NCI-H345 treated with DMSO at 0.1 percent for 48 hours (cell line): Measurements from ENCODE around the gene RIPK4.
"Not testable (repeated sequence)": the region's sequence is repeated elsewhere in the genome, so short reads cannot be mapped to it uniquely, and the experiment has no call there.

Experiments used
- DNase-seq: peaks from one replicate; lab custom pipeline; 2025; ENCODE audit not compliant: unreplicated experiment; lab: John Stamatoyannopoulos, UW

The RIPK4 gene

GRCh38 chr21:41717573-41718330 is 49.1 kb downstream of the RIPK4 start:
- no peak for DNase-seq

- DNase-seq, result no peak
These were observed 50.1 kb downstream of the RIPK4 start for GRCh38 chr21:41716751-41717150.

DNA sequence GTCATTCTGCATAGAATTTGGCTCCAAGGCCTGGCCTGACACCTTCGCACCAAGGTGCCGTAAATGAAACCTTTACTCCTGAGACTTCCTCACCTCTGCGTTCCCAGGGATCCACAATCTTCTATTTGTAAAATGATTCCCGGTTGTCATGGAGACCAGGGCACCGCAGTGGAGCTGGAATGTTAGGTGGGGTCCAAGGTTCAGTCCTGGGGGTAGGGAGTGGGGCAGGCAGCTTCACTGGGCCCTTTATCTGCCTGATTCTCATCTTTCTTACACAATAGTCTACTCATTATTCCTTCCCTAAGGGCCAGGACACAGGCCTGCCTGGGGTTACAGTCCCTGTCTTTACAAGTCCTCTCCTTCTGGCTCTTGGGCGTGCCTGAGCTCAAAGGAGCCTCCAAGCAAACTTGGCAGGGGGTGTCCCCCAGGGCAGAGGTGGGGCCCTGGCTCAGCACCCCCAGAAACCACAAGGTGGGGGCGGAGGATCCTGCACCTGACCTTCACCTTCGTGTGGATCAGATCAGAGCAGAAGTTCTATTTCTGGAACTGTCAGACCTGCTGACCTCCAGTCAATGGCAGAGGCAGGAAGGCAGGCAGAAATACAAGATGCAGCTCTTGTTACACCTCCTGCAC is 51.1 kb downstream of the RIPK4 start:
- no peak for DNase-seq

GRCh38 chr21:41714299-41714865 is 52.5 kb downstream of the RIPK4 start:
- DNase-seq, result not testable (repeated sequence)

GRCh38 chr21:41713495-41714281 is 53.2 kb downstream of the RIPK4 start:
- DNase-seq, result no peak

- no peak for DNase-seq
These were observed 54.1 kb downstream of the RIPK4 start for GRCh38 chr21:41712730-41713129.

GRCh38 chr21:41712201-41712600 is 54.7 kb downstream of the RIPK4 start:
- DNase-seq, result no peak

- DNase-seq, result no peak
These were observed 55.3 kb downstream of the RIPK4 start for GRCh38 chr21:41711416-41712007.

DNA sequence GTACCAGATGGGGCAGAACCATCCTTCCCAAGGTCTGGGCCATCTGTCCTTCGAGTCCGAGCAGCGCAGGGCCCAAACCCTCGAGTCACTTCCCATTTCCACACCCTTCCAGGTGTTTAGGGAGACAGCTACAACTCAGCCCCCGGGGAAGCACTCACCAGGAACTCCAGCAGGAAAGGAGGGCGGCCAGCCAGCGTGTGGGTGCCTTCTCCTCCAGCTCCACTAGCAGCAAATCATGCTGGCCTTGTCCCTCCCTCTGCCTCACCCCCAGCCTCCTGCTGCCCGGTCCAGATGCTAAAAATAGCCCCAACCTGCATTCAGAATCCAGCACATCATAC is 56.1 kb downstream of the RIPK4 start:
- DNase-seq, result no peak

DNA sequence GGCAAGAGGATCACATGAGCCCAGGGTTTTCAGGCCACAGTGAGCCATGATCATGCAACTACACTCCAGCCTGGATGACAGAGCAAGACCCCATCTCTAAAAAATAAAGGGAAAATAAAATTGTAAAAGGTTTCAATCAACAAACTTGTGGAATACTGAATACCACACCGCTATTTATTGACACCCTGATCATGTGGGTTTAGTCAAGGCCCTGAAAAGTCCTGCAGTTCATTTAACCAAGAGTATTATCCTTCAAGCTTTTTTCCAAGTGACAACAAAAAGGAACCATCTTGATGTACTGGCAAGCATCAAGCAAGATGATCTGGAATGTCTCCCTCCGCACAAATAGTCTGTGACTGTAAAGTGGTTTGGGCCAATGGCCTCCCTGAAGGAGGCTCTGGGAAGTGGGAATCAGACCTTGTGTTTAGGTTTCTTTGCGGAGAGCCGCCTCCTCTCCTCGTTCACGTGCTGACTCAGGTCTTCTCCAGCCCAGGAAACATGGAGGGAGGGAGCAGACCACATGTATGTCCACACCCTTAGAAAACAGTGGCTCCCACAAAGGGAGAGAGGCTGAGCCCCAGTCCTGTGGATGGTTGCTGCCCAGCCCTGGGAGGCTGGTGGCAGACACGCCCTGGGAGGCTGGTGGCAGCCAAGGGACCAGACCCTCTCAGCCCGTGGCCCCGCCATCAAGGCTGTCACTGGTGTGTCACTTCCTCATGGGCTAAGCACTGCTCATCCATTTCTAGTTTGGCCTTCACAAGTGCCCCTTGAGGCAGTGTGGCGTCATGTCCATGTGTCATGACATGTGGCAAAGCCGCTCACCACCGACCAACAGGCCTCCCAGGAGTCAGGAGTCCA is 56.7 kb downstream of the RIPK4 start:
- no peak for DNase-seq

GRCh38 chr21:41709166-41709565 is 57.7 kb downstream of the RIPK4 start:
- no peak for DNase-seq

GRCh38 chr21:41707960-41708330 is 58.9 kb downstream of the RIPK4 start:
- DNase-seq, result no peak

- no peak for DNase-seq
These were observed 59.5 kb downstream of the RIPK4 start for GRCh38 chr21:41707231-41707959.

DNA sequence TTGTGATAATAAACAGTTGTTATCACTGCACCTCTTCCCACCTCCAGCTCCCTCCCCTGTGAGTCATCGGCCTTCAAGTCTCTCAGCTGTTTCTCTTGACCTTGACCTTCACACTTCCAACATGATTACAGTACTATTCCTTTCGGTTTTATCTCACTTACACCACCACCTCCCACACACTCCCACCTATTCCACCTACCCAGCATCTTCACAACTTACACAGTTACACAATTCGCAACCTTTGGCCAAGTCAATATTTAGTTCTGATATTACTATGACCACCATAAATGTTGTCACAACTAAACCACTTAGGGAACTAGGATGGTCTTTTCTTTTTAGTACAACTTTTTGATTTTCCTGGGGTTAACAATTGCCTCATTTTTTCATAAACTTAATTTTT is 60.2 kb downstream of the RIPK4 start:
- no peak for DNase-seq

DNA sequence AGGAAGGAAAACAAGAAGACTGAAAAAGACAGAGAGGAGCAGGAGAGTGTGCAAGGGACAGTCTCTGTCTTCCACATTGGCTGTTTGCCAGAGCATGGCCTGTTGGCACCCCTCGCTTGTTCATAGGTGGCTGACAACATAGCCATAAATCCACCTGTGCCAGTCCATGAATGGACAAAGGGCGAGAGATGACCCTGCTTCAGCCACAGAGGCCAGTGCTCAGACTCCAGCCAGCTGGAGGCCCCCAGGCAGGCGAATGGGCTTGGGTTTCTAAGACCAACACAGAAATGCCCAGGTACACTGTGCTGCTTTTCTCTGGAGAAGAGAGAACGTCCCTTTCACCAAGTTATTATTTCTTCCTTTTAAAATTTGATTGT is 60.6 kb downstream of the RIPK4 start:
- no peak for DNase-seq

DNA sequence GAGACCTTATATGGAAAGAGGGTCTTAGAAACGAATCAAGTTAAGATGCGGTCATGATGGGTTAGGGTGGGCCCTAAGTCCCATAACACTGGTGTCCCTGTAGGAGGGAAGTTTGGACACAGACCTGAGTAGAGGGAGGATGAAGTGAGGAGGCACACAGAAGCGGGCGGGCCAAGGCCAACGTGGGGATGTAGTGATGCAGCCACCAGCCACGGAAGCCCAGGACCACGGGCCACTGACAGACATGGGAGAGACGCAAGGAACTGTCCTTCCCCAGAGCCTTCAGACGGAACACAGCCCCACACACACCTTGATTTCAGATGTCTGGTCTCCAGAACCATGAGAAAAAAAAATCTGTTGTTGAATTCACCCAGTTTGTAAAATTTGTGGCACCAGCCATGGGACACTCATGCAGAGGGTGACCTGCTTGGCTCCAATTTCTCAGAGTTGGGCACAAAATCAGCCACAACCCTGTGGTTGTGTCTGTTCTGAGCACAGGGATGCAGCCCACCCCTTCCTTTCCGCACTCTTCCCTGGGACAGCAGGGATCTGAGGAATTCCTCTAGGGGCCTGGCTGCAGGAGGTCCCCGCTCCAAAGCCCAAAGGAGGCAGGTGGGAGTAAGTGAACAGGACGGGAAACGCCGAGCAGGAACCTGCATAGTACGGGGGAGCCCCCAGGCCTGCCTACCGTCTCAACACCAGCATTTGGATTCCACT is 61.1 kb downstream of the RIPK4 start:
- no peak for DNase-seq

GRCh38 chr21:41703857-41704501 is 62.9 kb downstream of the RIPK4 start:
- no peak for DNase-seq

DNA sequence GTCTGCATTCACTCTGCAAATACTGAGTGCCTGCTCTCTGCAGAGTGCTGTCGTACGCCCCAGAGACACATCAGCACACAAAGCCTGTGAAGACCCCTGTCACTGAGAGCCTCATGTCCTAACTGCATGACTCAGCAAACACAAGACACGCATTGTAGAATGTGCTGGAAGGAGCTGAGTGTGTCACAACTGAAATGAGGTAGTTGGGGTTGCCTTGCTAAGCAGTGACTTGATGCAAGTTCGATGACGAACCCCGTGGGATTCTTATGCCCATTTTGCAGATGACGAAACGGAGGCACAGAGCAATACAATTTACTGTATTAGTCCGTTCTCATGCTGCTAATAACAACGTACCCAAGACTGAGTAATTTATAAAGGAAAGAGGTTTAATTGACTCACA is 65.1 kb downstream of the RIPK4 start:
- DNase-seq, result no peak

DNA sequence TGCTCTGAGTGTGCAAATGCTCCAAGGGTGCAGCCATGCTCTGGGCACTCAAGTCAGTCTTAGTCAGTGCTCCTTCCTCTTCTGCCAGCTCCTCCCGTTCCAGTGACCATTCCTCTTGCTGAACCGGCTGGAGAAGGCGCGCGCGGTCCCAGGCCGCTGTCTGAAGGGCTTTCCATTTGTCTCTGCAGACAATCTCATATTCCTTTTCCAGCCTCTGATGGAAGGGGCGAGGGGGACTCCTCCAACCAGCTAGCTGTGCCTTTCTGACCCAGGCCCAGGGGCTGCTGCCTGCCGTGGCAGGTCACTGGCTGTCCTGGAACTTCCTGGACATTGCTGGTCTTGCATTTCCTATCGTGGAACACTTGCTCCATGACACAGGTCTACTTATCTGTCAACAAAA is 67.5 kb downstream of the RIPK4 start:
- DNase-seq, result no peak
